Gastroesophageal sphincter (tissue), 4 donors: Measurements from ENCODE around the gene SERPINA3. TPM values are rescaled to one million over a fixed set of nuclear protein-coding genes. Genes with fewer than 3 reads are reported as not detected.

ENCODE experiments used
- ATAC-seq: fragments of 150-250 bp; one replicate; pipeline ENCODE4 v1.9.1; 2016; ENCODE audit warnings: mild to moderate bottlenecking, moderate library complexity
- H3K27ac ChIP-seq, 4 donors: fragments of 200-600 bp; sonication (generic) in 3 of 4; 1 replicate in 3 of 4; 2 replicates in 1 of 4; pipeline ENCODE4 v1.5.1; 2016 to 2019
- H3K27me3 ChIP-seq: fragments of 200-600 bp; sonication (generic); one replicate; pipeline ENCODE4 v1.5.1; 2019
- H3K36me3 ChIP-seq, 2 donors: fragments of 200-600 bp; sonication (generic); one replicate each; pipeline ENCODE4 v1.5.1; 2019; ENCODE audit warnings: control low read depth in 1 of 2
- H3K4me1 ChIP-seq, 3 donors: fragments of 200-600 bp; sonication (generic); 1 replicate in 2 of 3; 2 replicates in 1 of 3; pipeline ENCODE4 v1.5.1; 2016 to 2019; ENCODE audit warnings: control low read depth in 2 of 3
- H3K4me3 ChIP-seq, 2 donors: fragments of 200-600 bp; sonication (generic); one replicate each; pipeline ENCODE4 v1.5.1; 2019; ENCODE audit warnings: mild to moderate bottlenecking in 1 of 2, moderate library complexity in 1 of 2
- H3K9me3 ChIP-seq, 3 donors: fragments of 200-600 bp; sonication (generic); one replicate each; pipeline ENCODE4 v1.5.1; 2017 to 2019; ENCODE audit warnings: control low read depth in 2 of 3
- EP300 ChIP-seq: sonication (generic); formaldehyde crosslinking; IDR thresholded peaks from one replicate; pipeline ENCODE4 v1.6.1; 2017; ENCODE audit warnings: antibody characterized with exemption, mild to moderate bottlenecking
- POLR2A ChIP-seq, 2 donors: fragments of 450-650 bp; IDR thresholded peaks; one replicate each; pipeline ENCODE4 v1.6.1; 2017; ENCODE audit warnings: antibody characterized with exemption in 2 of 2, mild to moderate bottlenecking in 2 of 2, moderate library complexity in 1 of 2
- POLR2AphosphoS5 ChIP-seq: sonication (generic); formaldehyde crosslinking; IDR thresholded peaks from one replicate; pipeline ENCODE4 v1.6.1; 2017; ENCODE audit warnings: antibody characterized with exemption
- WGBS, 2 donors: methylation state at CpG; one replicate each; pipeline ENCODE4 v1.1.5; 2018; ENCODE audit warnings: low coverage in 1 of 2; 5-methylcytosine and 5-hydroxymethylcytosine counted together
- total RNA-seq, 4 donors: library from RNA; depleted of rRNA; stranded (reverse); fragments of >200 nt; gene quantifications; one replicate each; pipeline ENCODE4 v1.1.0, GENCODE V29; 2016
- TF ChIP-seq, protein P1 (sequence below), 4 experiments: fragments of 200-600 bp in 2 of 4; fragments of 450-650 bp in 2 of 4; sonication (generic) in 1 of 4; IDR thresholded peaks; one replicate each; pipeline ENCODE4 v1.5.1; 2017 to 2019; ENCODE audit warnings: antibody characterized with exemption in 4 of 4, mild to moderate bottlenecking in 2 of 4, moderate library complexity in 2 of 4

Gene SERPINA3
- total RNA-seq, 4 donors from 2014 or later: 58.4 to 263 (median 215) TPM

DNA sequence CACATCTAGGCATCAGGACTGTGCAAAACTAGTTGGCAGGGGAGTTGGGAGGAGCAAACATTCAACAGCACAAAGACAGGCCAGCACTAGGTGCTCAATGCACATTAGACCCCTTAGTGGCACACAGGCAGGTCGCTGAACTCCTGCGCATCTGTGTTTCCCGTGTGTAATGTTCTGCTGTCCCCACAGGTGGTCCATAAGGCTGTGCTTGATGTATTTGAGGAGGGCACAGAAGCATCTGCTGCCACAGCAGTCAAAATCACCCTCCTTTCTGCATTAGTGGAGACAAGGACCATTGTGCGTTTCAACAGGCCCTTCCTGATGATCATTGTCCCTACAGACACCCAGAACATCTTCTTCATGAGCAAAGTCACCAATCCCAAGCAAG, 11.2 kb downstream of the SERPINA3 start:
- Histone ChIP-seq H3K4me1 (no peaks in the 10 kb centered on the region), H3K27ac (no peak overlapping the region), H3K4me3 (no peak overlapping the region), H3K27me3 (peaks cover 24% of the 10 kb centered on the region), H3K9me3 (peaks cover 0 to 15% (median 0%) of the 10 kb centered on the region in 3 donors), H3K36me3 (peaks cover 0 to 28% of the 10 kb centered on the region in 2 donors)
- ATAC-seq: no peak
- TF ChIP-seq POLR2A (IDR thresholded peaks at IDR 0.05) (no peak), EP300 (no peak), POLR2AphosphoS5 (no peak)
- TF ChIP-seq, protein P1, sequence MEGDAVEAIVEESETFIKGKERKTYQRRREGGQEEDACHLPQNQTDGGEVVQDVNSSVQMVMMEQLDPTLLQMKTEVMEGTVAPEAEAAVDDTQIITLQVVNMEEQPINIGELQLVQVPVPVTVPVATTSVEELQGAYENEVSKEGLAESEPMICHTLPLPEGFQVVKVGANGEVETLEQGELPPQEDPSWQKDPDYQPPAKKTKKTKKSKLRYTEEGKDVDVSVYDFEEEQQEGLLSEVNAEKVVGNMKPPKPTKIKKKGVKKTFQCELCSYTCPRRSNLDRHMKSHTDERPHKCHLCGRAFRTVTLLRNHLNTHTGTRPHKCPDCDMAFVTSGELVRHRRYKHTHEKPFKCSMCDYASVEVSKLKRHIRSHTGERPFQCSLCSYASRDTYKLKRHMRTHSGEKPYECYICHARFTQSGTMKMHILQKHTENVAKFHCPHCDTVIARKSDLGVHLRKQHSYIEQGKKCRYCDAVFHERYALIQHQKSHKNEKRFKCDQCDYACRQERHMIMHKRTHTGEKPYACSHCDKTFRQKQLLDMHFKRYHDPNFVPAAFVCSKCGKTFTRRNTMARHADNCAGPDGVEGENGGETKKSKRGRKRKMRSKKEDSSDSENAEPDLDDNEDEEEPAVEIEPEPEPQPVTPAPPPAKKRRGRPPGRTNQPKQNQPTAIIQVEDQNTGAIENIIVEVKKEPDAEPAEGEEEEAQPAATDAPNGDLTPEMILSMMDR (IDR thresholded peaks at IDR 0.05): no peak
- 87% methylated on average over 3 of the region's 4 CpGs; no CpG with 5 or more reads in 1 of the 2 donors for WGBS, 2 donors

DNA sequence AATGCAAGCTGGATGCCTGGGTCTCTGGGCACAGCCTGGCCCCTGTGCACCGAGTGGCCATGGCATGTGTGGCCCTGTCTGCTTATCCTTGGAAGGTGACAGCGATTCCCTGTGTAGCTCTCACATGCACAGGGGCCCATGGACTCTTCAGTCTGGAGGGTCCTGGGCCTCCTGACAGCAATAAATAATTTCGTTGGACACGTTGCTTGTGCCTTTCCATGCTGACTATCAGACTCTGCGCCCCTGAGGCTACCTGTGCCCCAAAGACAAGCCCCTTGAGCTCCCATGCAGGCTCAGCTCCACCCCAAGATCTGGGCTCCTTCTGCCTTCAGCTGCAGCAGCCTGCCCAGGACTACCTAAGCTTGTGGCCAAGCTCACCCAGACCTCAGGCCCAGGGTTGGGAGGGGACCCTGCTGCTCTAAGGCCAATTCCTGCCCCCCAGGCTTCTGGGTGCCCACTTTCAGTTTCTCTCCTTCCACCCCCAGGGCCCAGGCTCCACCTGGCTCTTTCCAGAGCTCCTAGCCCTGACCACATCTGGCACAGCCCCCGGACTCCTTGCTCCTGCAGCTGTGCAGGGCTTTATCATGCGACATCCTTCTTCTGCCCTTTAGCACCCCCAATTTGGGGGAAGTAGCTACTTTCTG, 11.8 kb downstream of the SERPINA3 start:
- Histone ChIP-seq H3K27me3 (peaks cover 26% of the 10 kb centered on the region), H3K27ac (no peak overlapping the region), H3K36me3 (peaks cover 0 to 22% of the 10 kb centered on the region in 2 donors), H3K4me3 (no peak overlapping the region), H3K9me3 (peaks cover 0 to 9% (median 0%) of the 10 kb centered on the region in 3 donors), H3K4me1 (no peaks in the 10 kb centered on the region)
- ATAC-seq: no peak
- TF ChIP-seq, protein P1 (IDR thresholded peaks at IDR 0.05): no peak
- TF ChIP-seq POLR2A (IDR thresholded peaks at IDR 0.05) (no peak), POLR2AphosphoS5 (no peak), EP300 (no peak)
- 63 to 68% methylated on average over 2 to 4 of the region's 7 CpGs for WGBS, 2 donors

DNA sequence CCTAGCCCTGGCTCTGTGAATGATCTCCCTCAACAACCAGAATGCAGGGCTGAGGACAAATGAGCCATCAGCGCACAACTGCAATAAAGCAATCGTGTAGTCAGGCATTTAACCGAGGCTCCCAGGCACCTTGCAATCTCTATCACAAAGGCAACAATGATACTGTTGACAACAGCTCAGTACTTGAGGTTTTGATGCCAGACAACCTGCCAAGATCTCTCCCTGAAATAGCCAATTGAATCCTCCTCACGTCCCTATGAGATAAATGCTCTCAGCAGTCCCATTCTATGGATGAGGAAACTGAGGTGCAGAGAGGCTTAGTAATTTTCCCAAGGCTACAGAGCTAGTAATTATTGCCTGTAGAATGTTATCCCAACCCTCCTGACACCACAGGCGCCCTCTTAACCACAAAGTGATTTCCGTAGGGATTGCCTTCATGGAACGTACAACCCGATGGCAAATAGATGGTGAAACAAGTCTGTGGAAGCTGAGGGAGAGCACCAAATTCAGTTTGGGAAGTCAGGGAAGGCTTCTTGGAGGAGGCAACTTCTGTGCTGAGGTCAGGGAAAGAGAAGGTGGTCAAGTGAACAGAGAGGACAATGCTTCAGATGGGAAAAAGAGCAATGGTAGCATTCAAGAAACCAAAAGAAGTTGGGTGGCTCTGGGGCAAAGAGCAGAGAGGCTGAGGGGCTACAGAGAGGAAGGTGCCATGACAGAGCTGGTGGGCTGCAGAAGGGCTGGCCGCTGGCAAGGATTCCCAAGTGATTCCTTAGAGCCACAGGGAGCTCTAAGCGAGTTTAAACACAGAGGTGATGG, 12.6 kb downstream of the SERPINA3 start:
- Histone ChIP-seq H3K27ac (no peak overlapping the region), H3K4me3 (no peak overlapping the region), H3K4me1 (no peaks in the 10 kb centered on the region), H3K36me3 (peaks cover 0 to 14% of the 10 kb centered on the region in 2 donors), H3K27me3 (peaks cover 26% of the 10 kb centered on the region), H3K9me3 (peaks cover 0 to 1% (median 0%) of the 10 kb centered on the region in 3 donors)
- WGBS, 2 donors: 83% methylated on average over 1 to 8 of the region's 10 CpGs
- TF ChIP-seq POLR2A (IDR thresholded peaks at IDR 0.05) (no peak), POLR2AphosphoS5 (no peak), EP300 (no peak)
- TF ChIP-seq, protein P1 (IDR thresholded peaks at IDR 0.05): no peak
- ATAC-seq: no peak

DNA sequence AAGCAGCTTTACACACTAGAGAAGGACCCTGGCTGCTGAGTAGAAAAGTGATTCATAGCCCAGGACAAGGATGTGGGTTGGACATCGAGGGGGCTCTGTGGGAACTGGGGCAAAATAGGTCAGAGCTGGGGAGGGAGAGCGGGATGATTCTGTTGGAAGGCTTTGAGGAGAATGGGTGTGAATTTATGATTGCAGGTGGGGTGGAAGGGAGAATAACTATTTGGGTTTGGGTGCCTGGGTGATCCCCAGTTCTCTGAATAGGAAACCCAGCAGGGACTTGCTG, 13.1 kb downstream of the SERPINA3 start:
- no peak for TF ChIP-seq POLR2AphosphoS5
- TF ChIP-seq, protein P1 (IDR thresholded peaks at IDR 0.05): no peak
- TF ChIP-seq POLR2A (IDR thresholded peaks at IDR 0.05): no peak
- TF ChIP-seq EP300: no peak
- no peak for ATAC-seq
- H3K27me3 ChIP-seq: peaks cover 26% of the 10 kb centered on the region
- no peak overlapping the region for H3K4me3 ChIP-seq
- no peaks in the 10 kb centered on the region for H3K4me1 ChIP-seq
- peaks cover 0 to 10% of the 10 kb centered on the region in 2 donors for H3K36me3 ChIP-seq
- WGBS, 2 donors: 66 to 78% methylated on average over 2 of the region's 2 CpGs
- no peak overlapping the region for H3K27ac ChIP-seq
- H3K9me3 ChIP-seq: no peaks in the 10 kb centered on the region
